ENCODE results near the gene PAK2. TPM values are rescaled to one million over a fixed set of nuclear protein-coding genes. Genes with fewer than 3 reads are reported as not detected.

The PAK2 gene
- total RNA-seq, 1 experiment from 2014 or later, result 50.7 TPM

Other genes starting within 250 kb of the PAK2 start
- 57.0 to 66.1 TPM (median 57.7 TPM) in 3 replicates for gene RNF168, start 236.1 kb upstream of the PAK2 start, total RNA-seq (2021)
- not detected in 3 replicates for gene SMCO1, start 224.5 kb upstream of the PAK2 start, total RNA-seq (2021)
- gene WDR53, start 171.3 kb upstream of the PAK2 start, total RNA-seq (2021), result 20.0 to 21.4 TPM (median 21.1 TPM) in 3 replicates
- gene FBXO45, start 171.2 kb upstream of the PAK2 start, total RNA-seq (2021), result 15.0 to 16.1 TPM (median 15.4 TPM) in 3 replicates
- gene NRROS, start 100.2 kb upstream of the PAK2 start, total RNA-seq (2021), result 3.1 to 5.1 TPM (median 4.9 TPM) in 3 replicates
- 1.4 to 1.5 TPM (median 1.4 TPM) in 3 replicates for gene CEP19, start 27.6 kb upstream of the PAK2 start, total RNA-seq (2021)
- 12.8 to 16.6 TPM (median 16.5 TPM) in 3 replicates for gene PIGX, start 27.5 kb upstream of the PAK2 start, total RNA-seq (2021)
- 25.0 to 30.8 TPM (median 26.2 TPM) in 3 replicates for gene SENP5, start 128.1 kb downstream of the PAK2 start, total RNA-seq (2021)
- 96.5 to 100.0 TPM (median 96.9 TPM) in 3 replicates for gene NCBP2, start 202.7 kb downstream of the PAK2 start, total RNA-seq (2021)
- gene PIGZ, start 229.0 kb downstream of the PAK2 start, total RNA-seq (2021), result 0.21 to 0.55 TPM (median 0.37 TPM) in 3 replicates

Measured in WTC11 (cell line).